OCI-LY3 (cell line): ENCODE data around the gene CLEC19A.

Experiments used
- H2AFZ ChIP-seq: fragments of 200-600, 300-600 bp; shearing (Covaris generic); 2 replicates; pipeline ENCODE4 v1.6.0; 2014; ENCODE audit warnings: antibody characterized with exemption, low read depth, low read length
- H3K27ac ChIP-seq: fragments of 200-600, 300-600 bp; sonication (generic); 2 replicates; pipeline ENCODE4 v1.5.1; 2014; ENCODE audit warnings: mild to moderate bottlenecking, low read length, moderate library complexity, mixed read lengths
- H3K27me3 ChIP-seq: fragments of 200-600, 300-600 bp; sonication (generic); 2 replicates; pipeline ENCODE4 v1.6.1; 2014; ENCODE audit warnings: low read depth, low read length, mixed read lengths
- H3K36me3 ChIP-seq: fragments of 200-600, 300-600 bp; sonication (generic); replicated peaks from 2 replicates; pipeline ENCODE3; 2014; ENCODE audit warnings: low read depth, low read length, mixed read lengths
- H3K4me1 ChIP-seq: fragments of 300-600, 200-600 bp; sonication (generic); 2 replicates; pipeline ENCODE4 v1.6.1; 2014; ENCODE audit warnings: low read length, mixed read lengths
- H3K4me2 ChIP-seq: fragments of 200-600, 300-600 bp; sonication (generic); 2 replicates; pipeline ENCODE4 v1.6.1; 2014; ENCODE audit warnings: low read length, mixed read lengths
- H3K4me3 ChIP-seq: fragments of 300-600, 200-600 bp; sonication (generic); 2 replicates; pipeline ENCODE4 v1.5.1; 2014; ENCODE audit warnings: antibody characterized with exemption, mild to moderate bottlenecking, low read length, moderate library complexity
- H3K79me2 ChIP-seq: fragments of 300-600, 200-600 bp; shearing (Covaris generic); 2 replicates; pipeline ENCODE4 v1.6.1; 2014; ENCODE audit warnings: mild to moderate bottlenecking, low read length, mixed read lengths
- H3K9ac ChIP-seq: fragments of 300-600, 200-600 bp; shearing (Covaris generic); 2 replicates; pipeline ENCODE4 v1.6.0; 2014; ENCODE audit warnings: mild to moderate bottlenecking, low read length, moderate library complexity
- H3K9me3 ChIP-seq: fragments of 200-600, 300-600 bp; shearing (Covaris generic); 2 replicates; pipeline ENCODE4 v1.6.1; 2014; ENCODE audit warnings: low read length, mixed read lengths; ENCODE audit not compliant: insufficient read depth
- H4K20me1 ChIP-seq: fragments of 200-600, 300-600 bp; sonication (generic); 2 replicates; pipeline ENCODE4 v1.6.1; 2016; ENCODE audit warnings: low read length, mixed read lengths; ENCODE audit not compliant: insufficient read depth
- CTCF ChIP-seq: fragments of 200-600, 300-600 bp; sonication (generic); IDR thresholded peaks from 2 replicates; pipeline ENCODE4 v1.5.1; 2014; ENCODE audit warnings: antibody characterized with exemption, low read length, low read depth
- EZH2phosphoT487 ChIP-seq: fragments of 200-600 bp; shearing (Covaris generic); IDR thresholded peaks from 2 replicates; pipeline ENCODE4 v1.6.1; 2018; ENCODE audit warnings: antibody characterized with exemption, mixed run types, low read depth

The CLEC19A gene

GRCh38 chr16:19264123-19264673, 21.3 kb upstream of the CLEC19A start:
- no peaks in the 10 kb centered on the region for H4K20me1 ChIP-seq
- H3K4me2 ChIP-seq, result no peak overlapping the region
- peaks cover 5% of the 10 kb centered on the region; the same call in 1 of the 2 replicates for H3K9me3 ChIP-seq
- no peak overlapping the region for H3K4me3 ChIP-seq
- H3K4me1 ChIP-seq, result peaks cover 4% of the 10 kb centered on the region
- no peak overlapping the region for H3K9ac ChIP-seq
- H2AFZ ChIP-seq, result no peak overlapping the region
- TF ChIP-seq EZH2phosphoT487 (no peak), CTCF (no peak)
- H3K27me3 ChIP-seq, result no peaks in the 10 kb centered on the region
- peaks cover 6% of the 10 kb centered on the region for H3K36me3 ChIP-seq
- no peaks in the 10 kb centered on the region for H3K79me2 ChIP-seq
- no peak overlapping the region for H3K27ac ChIP-seq

GRCh38 chr16:19265380-19265930, 20.1 kb upstream of the CLEC19A start:
- H2AFZ ChIP-seq, result no peak overlapping the region
- H3K4me3 ChIP-seq, result no peak overlapping the region
- no peaks in the 10 kb centered on the region for H3K27me3 ChIP-seq
- H3K4me2 ChIP-seq, result no peak overlapping the region
- no peaks in the 10 kb centered on the region for H3K79me2 ChIP-seq
- H4K20me1 ChIP-seq, result no peaks in the 10 kb centered on the region
- no peak overlapping the region for H3K27ac ChIP-seq
- no peak overlapping the region for H3K9ac ChIP-seq
- peaks cover 6% of the 10 kb centered on the region for H3K36me3 ChIP-seq
- TF ChIP-seq CTCF, result no peak
- no peak for TF ChIP-seq EZH2phosphoT487
- peaks cover 7% of the 10 kb centered on the region for H3K4me1 ChIP-seq
- H3K9me3 ChIP-seq, result peaks cover 5% of the 10 kb centered on the region; the same call in 1 of the 2 replicates

- Histone ChIP-seq H2AFZ (no peak overlapping the region), H3K4me3 (no peak overlapping the region), H3K9ac (no peak overlapping the region), H3K79me2 (no peaks in the 10 kb centered on the region), H3K4me2 (no peak overlapping the region), H3K4me1 (peaks cover 7% of the 10 kb centered on the region), H3K36me3 (peaks cover 6% of the 10 kb centered on the region), H3K9me3 (peaks cover 5% of the 10 kb centered on the region; the same call in 1 of the 2 replicates), H3K27ac (no peak overlapping the region), H3K27me3 (no peaks in the 10 kb centered on the region), H4K20me1 (no peaks in the 10 kb centered on the region)
- no peak for TF ChIP-seq CTCF
- no peak for TF ChIP-seq EZH2phosphoT487
Observed at GRCh38 chr16:19266774-19267173, 18.8 kb upstream of the CLEC19A start.

GRCh38 chr16:19269098-19269497, 16.4 kb upstream of the CLEC19A start:
- Histone ChIP-seq H4K20me1 (no peaks in the 10 kb centered on the region), H3K27me3 (no peaks in the 10 kb centered on the region), H3K4me1 (peaks cover 7% of the 10 kb centered on the region), H3K79me2 (no peaks in the 10 kb centered on the region), H3K9me3 (peaks cover 5% of the 10 kb centered on the region; the same call in 1 of the 2 replicates), H3K4me2 (no peak overlapping the region), H3K9ac (no peak overlapping the region), H2AFZ (no peak overlapping the region), H3K36me3 (peaks cover 6% of the 10 kb centered on the region), H3K27ac (no peak overlapping the region), H3K4me3 (no peak overlapping the region)
- no peak for TF ChIP-seq CTCF
- no peak for TF ChIP-seq EZH2phosphoT487
